GM03348 (cell line): ENCODE data around the gene EVA1C.
"Not testable (repeated sequence)": the region's sequence is repeated elsewhere in the genome, so short reads cannot be mapped to it uniquely, and the experiment has no call there.

ENCODE experiments used
- DNase-seq: peaks from one replicate; pipeline ENCODE4 v3.0.0; 2012; ENCODE audit warnings: low spot score

The EVA1C gene

DNA sequence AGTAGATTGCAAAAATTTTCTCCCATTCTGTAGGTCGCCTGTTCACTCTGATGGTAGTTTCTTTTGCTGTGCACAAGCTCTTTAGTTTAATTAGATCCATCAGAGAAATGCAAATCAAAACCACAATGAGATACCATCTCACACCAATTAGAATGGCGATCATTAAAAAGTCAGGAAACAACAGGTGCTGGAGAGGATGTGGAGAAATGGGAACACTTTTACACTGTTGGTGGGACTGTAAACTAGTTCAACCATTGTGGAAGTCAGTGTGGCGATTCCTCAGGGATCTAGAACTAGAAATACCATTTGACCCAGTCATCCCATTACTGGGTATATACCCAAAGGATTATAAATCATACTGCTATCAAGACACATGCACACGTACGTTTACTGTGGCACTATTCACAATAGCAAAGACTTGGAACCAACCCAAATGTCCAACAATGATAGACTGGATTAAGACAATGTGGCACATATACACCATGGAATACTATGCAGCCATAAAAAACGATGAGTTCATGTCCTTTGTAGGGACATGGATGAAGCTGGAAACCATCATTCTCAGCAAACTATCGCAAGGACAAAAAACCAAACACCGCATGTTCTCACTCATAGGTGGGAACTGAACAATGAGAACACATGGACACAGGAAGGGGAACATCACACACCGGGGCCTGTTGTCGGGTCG, 21.8 kb upstream of the EVA1C start:
- not testable (repeated sequence) for DNase-seq

DNA sequence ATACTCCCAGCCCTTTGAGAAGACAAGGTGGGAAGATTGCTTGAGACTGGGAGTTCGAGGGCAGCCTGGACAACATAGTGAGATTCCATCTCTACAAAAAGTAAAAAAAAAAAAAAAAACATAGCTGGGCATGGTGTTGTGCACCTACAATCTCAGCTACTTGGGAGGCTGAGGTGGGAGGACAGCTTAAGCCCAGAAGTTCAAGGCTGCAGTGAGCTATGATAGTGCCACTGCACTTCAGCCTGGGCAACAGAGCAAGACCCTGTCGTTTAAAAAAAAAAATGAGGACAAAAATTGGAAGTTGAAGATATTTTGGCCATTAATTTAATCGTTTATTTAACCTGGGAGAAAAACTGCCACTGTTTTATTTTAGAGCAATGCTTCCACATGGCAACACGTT, 20.8 kb upstream of the EVA1C start:
- DNase-seq: no peak

DNA sequence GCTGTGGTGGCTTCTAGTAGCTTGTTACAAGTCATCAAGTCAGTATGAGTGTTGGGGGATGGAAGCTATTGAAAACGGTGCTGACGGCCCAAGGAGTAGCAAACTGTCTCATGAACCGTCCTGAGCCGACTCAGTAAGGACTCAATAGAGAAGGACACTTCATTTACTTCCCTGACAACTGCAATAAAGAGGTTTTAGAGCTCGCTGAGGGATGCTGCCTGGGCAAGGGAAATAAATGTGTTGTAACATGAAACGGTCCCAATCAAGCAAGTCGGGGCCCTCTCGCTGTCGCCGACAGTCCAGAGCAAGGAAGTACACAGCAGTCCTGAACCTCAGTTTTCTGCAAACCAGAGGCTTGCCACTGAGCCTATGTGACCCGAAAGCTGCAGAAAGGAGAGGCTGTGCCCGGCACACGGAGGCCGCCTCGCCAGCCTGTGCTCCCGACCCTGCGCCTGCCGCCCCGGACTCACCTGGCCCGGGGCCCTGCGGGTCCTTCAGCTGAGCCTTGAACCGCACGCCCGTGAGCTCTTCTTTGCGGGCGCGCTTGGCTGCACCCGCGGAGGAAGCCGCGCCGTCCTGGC, 20.1 kb upstream of the EVA1C start:
- no peak for DNase-seq

DNA sequence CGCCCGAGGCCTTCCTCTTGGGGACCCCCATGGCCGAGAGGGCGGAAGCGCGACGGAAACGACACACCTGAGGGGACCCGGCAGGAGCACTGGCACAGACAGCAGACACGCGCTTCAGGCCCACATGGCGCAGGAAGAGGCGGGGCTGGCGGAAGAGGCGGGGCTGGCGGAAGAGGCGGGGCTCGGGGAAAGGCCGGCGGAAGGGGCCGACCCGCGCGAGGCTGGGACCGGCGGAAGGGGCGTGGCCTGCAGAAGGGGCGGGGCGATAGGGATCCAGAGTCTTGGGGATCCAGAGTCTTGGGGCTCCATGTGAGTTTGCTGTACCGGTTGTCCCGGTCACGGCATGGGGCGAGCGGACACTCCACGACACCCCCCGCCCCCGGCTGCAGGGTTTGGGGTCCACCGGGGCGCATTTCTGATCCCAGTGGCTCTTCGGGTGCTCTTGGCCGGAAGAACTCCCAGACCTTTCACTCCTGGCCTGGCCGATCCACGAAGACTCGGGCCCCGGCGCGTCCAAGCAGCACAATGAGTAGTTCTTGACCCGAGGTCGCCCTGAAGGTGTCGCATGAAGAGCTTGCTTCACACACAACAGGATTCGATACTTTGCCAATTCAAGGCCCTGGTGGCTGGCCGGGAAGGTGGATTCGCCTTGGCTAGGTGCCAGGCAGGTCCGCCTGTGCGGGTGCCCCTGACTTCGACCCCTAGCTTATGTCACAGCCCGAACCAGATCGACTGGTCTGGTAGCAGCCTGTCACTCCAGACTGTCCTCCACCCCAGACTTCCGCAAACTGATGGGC, 19.4 kb upstream of the EVA1C start, which contains the start of gene URB1:
TSS of gene URB1 (minus strand) at position 133 of the 797 bp plus-strand sequence. CDS start at position 31, 102 bp downstream.
- peak; percentile 98 for DNase-seq

DNA sequence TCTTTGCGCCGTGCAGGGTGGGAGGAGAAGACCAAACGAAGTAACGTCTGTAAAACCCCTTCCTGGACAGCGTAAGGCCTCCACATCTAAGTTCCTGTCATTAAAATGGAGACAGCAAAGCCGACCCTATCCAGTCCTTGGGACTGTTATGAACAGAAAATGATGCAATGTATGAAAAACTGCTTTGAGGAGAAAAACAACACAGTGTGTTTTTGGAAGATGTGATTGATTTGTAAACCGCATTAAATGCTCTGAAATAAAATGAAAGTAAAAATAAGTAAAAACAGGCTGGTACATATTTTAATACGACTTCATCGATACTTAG, 18.9 kb upstream of the EVA1C start:
- DNase-seq: no peak

DNA sequence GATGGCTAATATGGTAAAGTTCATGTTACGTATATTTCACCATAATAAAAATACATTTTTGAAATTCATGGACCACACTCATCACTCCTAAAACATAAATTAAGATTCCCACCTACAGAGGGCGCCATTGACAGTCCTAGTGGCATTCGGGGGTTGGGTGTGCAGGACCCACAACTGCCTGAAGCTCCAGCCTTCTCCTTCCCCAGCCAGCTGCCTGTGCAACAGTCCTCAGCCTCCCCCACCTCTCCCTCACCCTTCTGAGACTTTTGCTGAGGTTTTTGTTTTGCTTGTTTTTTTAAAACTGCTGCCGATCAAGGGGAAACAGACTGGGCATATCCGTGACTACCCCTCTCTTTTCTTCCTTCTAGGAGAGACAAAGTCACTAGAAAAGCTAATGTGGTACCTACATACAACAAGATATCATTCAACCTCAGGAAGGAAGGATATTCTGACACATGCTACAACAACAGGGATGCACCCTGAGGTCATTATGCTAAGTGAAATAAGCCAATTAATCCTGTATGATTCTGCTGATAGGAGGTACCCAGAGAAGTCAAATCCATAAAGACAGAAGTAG, 9.2 kb upstream of the EVA1C start:
- DNase-seq: peak; percentile 86

DNA sequence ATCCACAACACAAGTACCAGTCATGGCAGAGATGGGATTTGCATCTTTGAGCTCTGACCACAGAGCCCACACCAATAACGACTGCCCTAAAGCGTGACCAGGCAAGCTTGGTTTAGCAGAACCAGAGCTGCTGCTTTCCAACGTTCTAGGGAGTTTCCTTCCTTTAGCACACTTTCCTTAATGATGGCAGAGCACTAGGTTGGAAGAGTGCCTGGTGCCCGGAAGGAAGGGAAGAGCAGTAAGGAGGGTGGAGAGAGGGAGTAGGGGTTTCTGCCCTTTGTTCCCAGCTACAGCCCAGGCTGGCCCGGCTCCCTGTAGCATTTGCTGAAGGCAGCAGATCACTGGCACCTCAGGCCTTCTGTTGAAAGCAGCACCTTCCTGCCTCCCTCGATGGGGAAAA, 6.1 kb upstream of the EVA1C start:
- no peak for DNase-seq

DNA sequence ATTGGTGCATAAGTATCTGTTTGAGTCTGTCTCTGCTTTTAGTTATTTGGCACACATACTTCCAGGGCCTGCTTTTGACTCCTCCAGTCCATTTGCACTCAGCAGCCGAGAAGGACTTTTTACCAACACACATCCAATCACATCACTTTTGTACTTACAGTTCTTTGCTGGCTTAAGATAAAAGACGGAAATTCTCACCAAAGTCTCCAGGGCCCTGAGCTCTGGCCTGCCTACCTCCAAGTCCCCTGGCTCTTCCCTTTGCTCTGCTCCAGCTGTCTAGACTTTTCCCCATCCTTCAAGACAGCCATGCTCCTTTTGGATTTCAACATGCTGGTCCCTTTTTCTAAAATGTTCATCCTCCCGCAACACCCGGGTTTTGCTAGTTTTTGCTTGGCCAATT, 2.2 kb upstream of the EVA1C start:
- no peak for DNase-seq

DNA sequence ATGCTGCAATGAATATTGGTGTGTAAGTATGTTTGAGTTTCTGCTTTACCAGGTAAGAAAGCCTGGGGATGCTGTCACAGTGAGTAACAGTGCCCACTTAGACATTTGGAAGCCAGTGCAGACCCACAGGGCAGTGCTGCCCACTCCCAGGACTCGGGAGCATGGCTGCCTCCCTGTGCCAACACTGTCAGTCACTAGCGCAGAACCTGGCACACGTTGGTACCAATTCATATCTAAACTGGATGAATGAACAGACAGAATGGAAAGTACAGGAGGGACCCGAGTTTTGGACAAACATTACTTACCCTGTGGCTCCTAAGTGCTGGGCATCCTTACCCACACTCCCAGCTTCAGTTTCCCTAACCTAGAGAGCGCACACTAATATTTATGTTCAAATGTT, 1.6 kb upstream of the EVA1C start:
- no peak for DNase-seq

DNA sequence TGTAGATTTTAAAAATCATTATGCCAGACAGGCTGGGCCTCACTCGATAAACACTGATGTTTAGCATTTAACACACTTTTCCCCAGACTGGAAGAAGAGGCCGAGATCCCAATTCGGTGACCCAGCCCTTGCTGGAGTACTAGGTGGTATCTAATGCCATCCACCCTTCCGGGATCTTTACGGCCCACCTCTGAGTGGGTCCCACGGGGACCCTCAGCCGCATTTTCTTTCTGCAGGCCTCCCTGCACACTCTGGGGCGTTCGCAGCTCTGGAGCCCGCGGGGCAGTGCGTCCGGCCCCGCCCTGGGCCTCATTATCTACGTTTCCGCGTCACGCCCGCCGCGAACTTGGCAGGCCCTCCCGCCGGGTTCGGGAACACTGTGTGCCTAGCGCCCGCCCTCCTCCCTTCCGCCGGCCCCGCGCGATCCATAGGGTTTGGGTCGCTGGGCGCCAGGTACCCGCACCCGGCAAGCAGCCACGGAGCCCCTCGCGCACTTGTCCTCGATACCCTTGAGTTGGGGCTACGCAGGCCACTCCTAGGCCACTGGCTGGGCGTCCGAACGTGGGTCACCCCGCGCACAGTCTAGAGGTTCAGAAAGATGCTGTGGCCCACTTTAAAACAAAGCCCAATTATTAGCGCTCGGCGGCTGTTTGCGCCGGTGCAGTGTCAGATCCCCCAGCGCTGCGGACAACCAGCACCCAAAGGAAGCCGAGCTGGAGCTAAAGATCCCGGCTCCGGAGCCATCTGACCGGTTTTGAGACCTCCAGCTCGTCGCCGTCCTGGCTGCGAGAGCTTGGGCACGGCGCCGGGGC, 950 bp upstream of the EVA1C start:
- peak; percentile 81 for DNase-seq

DNA sequence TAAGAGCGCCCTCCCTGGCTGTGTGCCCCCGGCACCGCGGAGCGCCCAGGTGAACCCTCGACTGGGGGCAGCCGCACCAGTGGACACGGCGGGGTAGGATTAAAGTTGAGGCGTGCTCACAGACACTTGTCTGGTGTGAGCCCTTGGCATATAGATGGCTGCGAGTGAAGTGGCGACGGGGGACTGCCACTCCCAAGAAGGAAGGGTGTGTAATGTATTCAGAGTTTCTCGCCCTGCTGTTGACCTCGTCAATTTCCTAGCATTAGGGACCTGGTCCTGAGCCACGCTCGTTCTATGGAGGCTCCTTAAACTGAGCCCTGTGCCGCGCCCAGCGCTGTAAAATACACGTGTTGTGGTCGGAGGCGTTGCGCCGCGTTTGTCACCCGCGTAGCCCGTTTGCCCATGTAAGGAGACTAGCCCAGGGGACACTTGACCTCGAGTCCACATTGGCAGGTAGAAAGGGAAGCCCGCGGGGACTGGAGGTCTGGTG, 554 bp downstream of the EVA1C start:
- no peak for DNase-seq

DNA sequence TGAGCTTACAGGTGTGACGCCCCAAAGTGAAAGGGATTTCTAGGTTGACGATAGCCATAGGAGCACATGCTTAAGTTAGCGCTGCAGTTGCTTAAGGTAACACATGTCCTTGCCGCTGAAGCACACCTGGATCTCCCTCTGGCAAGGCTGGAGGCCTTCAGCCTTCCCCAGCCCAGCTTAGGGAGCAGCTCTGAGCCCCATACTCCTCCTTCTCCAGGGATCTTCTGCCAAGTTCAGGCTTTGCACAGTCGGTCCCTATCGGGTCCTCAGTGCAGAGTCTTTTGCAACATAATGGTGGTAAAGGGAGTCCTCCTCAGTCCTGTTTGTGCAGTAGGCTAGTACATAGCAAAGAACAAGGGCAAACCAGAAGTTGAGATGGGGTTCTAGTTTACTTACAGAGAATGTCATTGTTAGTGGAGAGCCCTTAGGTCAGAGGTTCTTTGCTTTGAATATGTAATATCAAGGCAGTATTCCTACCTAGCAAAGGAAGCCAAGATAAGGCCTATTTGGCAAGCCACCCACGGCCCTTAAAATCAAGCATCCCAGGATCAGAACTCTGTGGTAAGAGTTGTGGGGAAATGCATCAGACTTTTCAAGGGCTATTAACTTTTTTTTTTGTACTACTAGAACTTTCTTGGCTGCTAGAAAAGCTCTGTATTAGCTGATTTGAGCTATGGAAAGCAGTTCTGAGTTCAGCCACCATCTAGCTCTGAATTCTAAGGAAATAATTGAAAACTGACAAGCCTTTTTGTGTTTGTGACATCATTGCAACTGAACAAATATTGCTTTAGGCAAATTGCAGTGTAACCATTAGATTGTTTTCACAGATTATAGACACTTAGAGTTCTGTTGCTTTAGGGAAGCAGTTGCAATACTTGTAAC, 1.4 kb downstream of the EVA1C start:
- no peak for DNase-seq

DNA sequence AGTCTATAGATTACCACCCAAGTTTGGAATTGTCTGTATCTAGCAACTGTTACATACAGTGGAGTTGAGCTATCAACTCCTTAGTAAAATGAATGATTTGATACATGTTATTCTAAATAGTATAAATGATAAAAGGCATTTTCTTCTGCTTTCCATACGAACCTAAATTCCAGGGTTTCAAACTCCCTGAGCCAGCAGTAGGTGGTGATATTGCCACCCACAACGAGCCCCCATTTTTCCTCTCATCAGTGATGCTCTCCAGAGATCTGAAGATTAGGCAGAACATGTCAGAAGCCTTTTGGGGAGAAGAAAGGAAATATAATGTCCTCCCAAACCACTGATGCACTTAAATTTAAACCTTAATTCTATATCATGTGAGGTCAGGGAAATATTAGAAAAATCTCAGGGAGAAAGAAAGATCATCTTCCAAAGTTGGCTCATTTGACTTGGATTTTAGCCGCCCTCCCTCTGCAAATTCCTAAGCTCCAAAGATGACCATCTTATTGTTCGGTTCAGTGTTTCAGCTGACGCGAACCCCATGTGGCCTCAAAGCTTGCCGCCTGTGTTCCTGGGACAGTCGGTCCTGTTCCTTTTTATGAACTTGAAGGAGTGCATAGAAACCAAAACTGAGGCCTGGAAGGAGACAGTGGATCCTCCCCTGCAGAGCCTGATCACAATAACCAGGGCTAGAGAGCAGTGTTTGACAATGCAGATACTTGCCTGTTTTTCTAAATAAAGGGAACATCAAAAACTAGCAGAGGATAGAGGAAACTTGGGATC, 2.3 kb downstream of the EVA1C start:
- peak; percentile 33 for DNase-seq

DNA sequence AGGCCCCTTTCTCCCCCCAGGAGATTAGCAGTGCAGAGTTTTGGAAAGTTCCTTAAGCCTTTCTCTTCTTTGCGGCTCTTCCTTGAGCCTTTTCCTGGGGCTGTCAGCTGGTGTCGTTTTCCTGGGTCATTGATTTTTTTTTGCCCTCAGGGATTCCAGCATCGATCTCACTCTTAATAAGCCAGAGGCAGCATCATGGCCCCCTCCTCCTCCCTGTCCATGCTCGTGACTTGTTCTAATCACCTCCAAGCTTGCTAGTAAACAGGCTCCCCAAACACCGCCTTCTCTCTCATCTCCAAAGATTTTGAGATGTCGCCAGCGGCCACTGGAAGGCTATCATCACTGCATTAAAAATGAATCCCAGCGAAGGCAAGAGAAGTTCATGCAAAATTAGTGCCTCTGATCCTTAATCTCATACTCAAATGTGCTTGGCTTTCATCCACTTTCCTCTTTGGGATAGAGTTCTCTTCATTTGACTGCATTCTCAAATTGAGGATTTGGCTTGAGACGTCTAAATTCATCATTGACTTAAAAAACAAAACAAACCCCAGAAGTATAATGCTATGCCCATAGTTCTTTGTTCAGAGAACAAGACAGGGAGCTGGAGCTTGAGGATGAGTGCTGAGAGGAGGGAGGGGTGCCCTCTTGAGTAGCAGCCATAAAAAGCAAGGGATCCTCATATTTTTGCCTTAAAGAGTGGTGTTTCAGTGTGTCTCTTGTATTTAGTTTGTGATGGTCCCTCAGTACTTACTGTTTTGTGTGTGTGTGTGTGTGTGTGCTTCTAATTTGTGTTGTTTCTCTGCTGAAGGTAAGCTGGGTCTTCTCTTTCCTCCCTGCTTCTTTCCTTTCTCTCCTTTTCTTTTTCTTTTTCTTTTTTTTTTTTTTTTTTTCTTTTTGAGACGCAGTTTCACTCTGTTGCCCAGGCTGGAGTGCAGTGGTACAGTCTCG, 3.2 kb downstream of the EVA1C start:
- DNase-seq: no peak

DNA sequence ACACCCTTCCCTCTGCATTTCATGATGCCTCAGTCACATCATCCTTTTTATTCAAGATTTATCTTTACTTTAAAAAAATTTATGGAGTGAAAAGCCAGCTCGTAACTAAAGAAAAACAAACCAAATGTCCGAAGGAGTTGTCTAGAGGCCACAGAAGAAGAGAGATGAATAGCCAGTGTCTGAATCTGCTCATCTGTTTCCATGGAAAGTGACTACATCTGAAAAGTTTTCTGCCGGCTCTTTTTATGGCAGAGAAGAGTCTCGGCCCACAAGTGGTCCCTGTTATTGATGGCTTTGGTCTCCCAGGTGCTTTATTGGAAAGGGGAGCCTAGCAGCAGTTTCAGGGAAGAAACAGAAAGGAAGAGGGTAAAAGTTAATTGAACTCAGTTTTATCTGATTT, 5.6 kb downstream of the EVA1C start:
- no peak for DNase-seq

DNA sequence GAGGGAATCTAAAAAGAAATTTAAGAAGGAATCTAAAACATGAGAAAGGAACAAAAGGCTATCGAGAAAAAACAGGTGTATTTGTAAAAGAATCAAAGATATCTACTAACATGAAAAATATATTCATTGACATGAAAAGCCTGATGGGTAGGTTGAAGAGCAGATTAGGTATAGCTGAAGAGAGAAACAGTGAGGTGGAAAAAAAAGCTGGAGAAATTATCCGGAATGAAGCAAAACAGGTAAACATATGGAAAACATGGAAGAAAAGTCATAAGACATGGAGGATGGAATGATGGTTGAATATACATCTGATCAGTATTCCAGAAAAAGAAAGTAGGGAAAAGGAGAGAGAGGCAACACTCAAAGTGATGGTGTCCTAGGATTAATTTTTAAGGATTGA, 9.6 kb downstream of the EVA1C start:
- DNase-seq: no peak

DNA sequence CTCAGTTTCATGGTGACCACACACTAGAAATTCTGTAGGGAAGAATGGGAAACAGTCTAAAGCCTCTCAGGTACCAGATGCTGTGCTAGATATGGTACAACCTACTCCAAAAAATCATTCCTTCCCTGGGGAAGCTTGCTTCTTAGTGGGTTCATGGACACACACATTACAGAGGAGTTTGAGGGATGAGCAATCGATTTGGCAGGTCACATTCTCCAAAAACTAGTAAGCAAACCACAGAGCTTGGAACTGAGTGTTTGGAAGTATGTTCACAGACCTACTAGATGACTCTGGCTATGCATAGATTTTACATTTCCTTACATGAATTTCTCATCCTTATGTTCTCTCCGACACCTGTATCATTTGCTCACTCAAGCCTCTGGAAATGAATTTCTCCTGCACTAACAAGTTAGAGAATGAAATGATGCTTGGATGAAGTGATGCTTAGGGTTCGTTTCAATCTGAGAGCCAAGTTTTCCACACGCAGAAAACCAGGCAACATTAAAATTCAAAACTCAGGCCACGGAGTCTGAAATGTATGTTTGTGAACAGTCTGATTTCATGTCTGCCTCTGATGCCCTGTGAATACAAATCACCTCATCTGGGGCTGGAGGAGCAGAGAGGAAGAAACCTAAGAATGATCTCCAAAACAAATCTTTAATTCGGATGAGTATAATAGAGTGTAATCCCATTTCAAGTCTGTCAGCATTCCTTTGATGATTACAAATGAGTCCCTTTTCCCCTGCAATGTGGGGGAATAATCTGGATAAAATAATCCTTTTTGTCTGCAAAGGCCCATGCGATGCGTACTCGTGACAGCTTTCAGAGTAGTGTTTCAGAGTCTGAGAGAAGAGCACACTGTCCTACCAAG, 11.0 kb downstream of the EVA1C start:
- peak; percentile 86 for DNase-seq

DNA sequence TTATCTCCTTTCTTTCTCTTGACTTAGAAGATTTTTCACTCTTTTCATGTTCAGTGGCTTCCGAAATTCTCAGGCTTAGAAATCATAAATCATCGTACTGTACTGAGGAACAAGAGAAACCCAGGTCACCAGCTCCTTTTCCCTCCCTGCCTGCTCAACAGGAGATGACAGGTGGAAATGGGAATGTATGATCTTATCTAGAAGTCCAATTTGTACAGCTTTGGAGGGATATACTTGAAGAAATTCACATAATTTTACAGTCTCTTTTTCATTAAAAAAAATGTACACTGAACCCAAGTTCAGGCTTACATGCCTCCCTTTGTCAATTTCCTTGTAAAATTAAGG, 11.7 kb downstream of the EVA1C start:
- DNase-seq: no peak
